ENCODE measurements around the gene GPANK1. TPM values are rescaled to one million over a fixed set of nuclear protein-coding genes. Genes with fewer than 3 reads are reported as not detected.
A peak's percentile ranks its signal among the peaks of the same experiment; 100 is the strongest.

Gene GPANK1
- total RNA-seq, 2 donors from 2014 or later = 15.0 to 19.2 TPM

DNA sequence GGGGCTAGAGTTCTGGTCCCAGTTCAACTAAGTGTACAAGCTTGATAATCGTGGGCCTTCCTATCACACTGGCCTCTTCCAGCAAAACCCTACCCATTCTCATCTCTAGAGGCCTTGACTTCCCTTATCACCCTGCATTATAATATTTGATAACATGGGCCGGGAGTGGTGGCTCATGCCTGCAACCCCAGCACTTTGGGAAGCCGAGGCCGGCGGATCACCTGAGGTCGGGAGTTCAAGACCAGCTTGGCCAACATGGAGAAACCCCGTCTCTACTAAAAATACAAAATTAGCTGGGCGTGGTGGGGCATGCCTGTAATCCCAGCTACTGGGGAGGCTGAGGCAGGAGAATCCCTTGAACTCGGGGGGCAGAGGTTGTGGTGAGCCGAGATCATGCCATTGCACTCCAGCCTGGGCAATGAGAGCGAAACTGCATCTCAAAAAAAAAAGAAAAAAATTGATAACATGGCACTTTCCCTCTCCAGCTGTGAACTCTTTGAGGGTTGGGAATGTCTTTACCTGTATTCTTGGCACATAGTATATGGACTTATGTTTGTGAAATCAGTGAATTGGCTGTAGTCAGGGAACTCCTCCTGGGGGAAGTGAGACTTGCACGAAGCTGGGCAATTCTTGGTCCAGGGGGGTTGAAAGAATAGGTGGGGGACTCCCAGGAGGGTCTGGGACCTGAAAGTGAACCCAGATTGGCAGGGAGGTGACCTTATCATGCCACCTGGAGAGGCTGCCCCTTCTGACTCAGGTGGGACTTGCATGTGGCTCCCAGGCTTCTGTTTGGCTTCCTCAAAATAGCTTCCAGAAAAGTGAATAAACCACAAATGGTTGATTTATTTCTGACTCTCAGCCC is 3.3 kb downstream of the GPANK1 start:
- DNase-seq (ENCODE audit: low spot score) (no peak), ATAC-seq (ENCODE audit: insufficient number of reproducible peaks, low FRiP score, low read depth) (no peak)
- H3K27ac ChIP-seq = peak overlapping the region; percentile 78 to 90
- H3K4me1 ChIP-seq (ENCODE audit: control insufficient read depth in 1 of 2, low read depth in 2 of 2) = peaks cover 25 to 63% of the 10 kb centered on the region in 2 donors
- no peaks in the 10 kb centered on the region for H3K9me3 ChIP-seq
- H3K36me3 ChIP-seq = no peaks in the 10 kb centered on the region
- peak overlapping the region; percentile 82 for H3K4me3 ChIP-seq
- TF ChIP-seq, protein P1, sequence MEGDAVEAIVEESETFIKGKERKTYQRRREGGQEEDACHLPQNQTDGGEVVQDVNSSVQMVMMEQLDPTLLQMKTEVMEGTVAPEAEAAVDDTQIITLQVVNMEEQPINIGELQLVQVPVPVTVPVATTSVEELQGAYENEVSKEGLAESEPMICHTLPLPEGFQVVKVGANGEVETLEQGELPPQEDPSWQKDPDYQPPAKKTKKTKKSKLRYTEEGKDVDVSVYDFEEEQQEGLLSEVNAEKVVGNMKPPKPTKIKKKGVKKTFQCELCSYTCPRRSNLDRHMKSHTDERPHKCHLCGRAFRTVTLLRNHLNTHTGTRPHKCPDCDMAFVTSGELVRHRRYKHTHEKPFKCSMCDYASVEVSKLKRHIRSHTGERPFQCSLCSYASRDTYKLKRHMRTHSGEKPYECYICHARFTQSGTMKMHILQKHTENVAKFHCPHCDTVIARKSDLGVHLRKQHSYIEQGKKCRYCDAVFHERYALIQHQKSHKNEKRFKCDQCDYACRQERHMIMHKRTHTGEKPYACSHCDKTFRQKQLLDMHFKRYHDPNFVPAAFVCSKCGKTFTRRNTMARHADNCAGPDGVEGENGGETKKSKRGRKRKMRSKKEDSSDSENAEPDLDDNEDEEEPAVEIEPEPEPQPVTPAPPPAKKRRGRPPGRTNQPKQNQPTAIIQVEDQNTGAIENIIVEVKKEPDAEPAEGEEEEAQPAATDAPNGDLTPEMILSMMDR (IDR thresholded peaks at IDR 0.05) = no peak
- no peaks in the 10 kb centered on the region for H3K27me3 ChIP-seq (replicated peaks; ENCODE audit: insufficient read depth)

DNA sequence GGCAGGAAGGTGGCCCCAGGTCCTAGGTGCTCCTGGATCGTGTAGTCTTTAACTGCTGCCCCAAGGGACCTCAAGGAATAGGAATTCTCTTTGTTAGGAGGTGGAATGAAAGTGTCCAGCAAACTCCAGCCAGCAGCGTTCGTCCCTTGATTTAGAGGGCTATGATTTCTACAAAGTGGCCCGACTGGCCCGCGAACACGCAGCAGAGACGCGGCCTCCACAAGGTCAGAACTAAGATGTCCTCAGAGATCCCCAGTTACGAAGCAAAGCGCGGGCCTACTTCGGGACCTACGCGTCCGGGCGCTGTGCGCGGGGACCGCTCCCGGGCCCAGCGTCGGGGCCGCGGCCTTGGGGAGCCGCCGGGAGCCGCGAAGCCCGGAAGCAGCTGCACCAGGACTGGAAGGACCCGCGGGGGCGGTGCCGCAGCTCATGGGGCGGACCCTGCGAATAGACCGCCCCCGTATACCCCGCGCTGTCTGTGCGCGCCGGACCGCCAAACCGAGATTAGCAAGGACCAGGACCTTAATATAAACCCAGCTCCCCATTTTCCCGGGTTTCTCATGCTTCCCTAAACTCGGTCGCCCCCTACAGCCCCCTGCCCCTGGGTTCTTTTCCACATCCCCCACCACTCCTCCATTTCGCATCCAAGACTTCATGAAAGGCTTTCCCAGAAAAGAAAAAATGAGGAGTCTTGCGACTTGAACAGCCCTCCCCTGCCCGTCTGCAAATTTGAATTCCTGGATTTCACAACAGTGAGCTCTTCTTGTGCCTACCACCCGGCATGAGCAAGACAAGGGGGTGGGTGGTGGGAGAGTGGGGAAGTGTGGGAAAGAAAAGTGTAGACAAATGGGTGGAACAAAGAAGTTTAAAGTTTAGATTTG is 4.2 kb downstream of the GPANK1 start, which contains the start of gene C6orf47:
Gene C6orf47 (minus strand): TSS at position 398 of the 881 bp plus-strand sequence. CDS start 831 bp downstream, outside the sequence.
- Histone ChIP-seq H3K4me1 (ENCODE audit: control insufficient read depth in 1 of 2, low read depth in 2 of 2) (peaks cover 25 to 61% of the 10 kb centered on the region in 2 donors), H3K9me3 (no peaks in the 10 kb centered on the region), H3K36me3 (no peaks in the 10 kb centered on the region), H3K27me3 (replicated peaks; ENCODE audit: insufficient read depth) (no peaks in the 10 kb centered on the region), H3K4me3 (peak within 1 kb of the TSS; percentile 82), H3K27ac (peak within 1 kb of the TSS; percentile 82 to 90)
- TF ChIP-seq, protein P1 (IDR thresholded peaks at IDR 0.05) = no peak
- DNase-seq (ENCODE audit: low spot score) (peak; percentile 54), ATAC-seq (ENCODE audit: insufficient number of reproducible peaks, low FRiP score, low read depth) (peak; percentile 48)

- Histone ChIP-seq H3K27ac (peak overlapping the region; percentile 82 to 90), H3K27me3 (replicated peaks; ENCODE audit: insufficient read depth) (no peaks in the 10 kb centered on the region), H3K4me1 (ENCODE audit: control insufficient read depth in 1 of 2, low read depth in 2 of 2) (peaks cover 25 to 61% of the 10 kb centered on the region in 2 donors), H3K36me3 (no peaks in the 10 kb centered on the region), H3K9me3 (no peaks in the 10 kb centered on the region), H3K4me3 (peak overlapping the region; percentile 82)
- ATAC-seq (ENCODE audit: insufficient number of reproducible peaks, low FRiP score, low read depth) (no peak), DNase-seq (ENCODE audit: low spot score) (no peak)
- TF ChIP-seq, protein P1 (IDR thresholded peaks at IDR 0.05) = no peak
Measured at GRCh38 chr6:31659649-31660380, 5.0 kb downstream of the GPANK1 start.

DNA sequence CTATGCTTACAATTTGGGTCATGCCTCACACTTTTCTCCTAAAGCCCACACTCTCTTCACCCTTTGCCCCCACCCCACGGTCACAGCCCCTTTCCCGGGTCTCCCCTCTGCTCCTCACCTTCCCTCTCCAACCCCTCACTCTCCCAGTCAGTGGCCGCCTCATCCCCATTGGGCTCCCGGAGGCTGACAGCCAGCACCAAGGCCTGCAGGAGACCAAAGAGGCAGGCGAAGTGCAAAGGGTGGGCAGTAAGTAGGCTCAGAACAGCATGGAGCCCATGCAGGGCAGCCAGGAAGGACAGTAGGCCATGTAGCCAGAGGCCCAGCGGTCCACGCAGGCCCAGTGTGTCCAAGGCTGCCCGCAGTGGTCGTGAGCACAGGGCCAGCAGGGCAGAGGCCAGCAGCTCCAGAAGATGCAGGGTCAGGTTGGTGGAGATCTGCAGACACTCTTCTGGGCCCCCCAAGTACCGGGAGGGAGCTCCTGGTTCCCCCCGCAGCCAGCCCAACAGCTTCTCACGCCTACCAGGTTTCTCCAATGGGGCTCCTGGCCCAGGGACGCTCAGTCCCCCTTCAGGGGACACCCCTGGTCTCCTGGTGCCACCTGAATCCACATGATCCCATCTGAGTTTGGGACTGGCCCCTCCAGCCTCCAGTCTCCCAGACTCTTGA is 5.7 kb downstream of the GPANK1 start:
- Histone ChIP-seq H3K36me3 (no peaks in the 10 kb centered on the region), H3K4me3 (peak overlapping the region; percentile 82)

More for the DNA sequence above, 5.7 kb downstream of the GPANK1 start:
- ATAC-seq (ENCODE audit: insufficient number of reproducible peaks, low FRiP score, low read depth) = no peak
- TF ChIP-seq, protein P1 (IDR thresholded peaks at IDR 0.05) = no peak
- DNase-seq (ENCODE audit: low spot score) = no peak
- Histone ChIP-seq H3K4me1 (ENCODE audit: control insufficient read depth in 1 of 2, low read depth in 2 of 2) (peaks cover 25 to 59% of the 10 kb centered on the region in 2 donors), H3K27me3 (replicated peaks; ENCODE audit: insufficient read depth) (no peaks in the 10 kb centered on the region), H3K27ac (peak overlapping the region; percentile 82 to 90), H3K9me3 (no peaks in the 10 kb centered on the region)

Data from thoracic aorta (tissue), 2 donors.